ENCODE data around the gene BAZ2B. TPM values are rescaled to one million over a fixed set of nuclear protein-coding genes. Genes with fewer than 3 reads are reported as not detected.
A peak's percentile ranks its signal among the peaks of the same experiment; 100 is the strongest.

BAZ2B gene
- total and polyA plus RNA-seq, 2 experiments from 2014 or later = 51.7 to 62.9 TPM

GRCh38 chr2:159617100-159617499 is 752 bp upstream of the BAZ2B start:
- Histone ChIP-seq H3K4me3 (peak overlapping the region; percentile 54), H3K9me2 (ENCODE audit: insufficient read depth) (no peaks in the 10 kb centered on the region), H3K36me3 (ENCODE audit: insufficient read depth) (no peaks in the 10 kb centered on the region), H3K27me3 (ENCODE audit: insufficient read depth) (no peaks in the 10 kb centered on the region), H3K79me2 (replicated peaks; ENCODE audit: insufficient read depth) (peaks cover 39% of the 10 kb centered on the region), H3F3A (replicated peaks; ENCODE audit: low read depth) (no peaks in the 10 kb centered on the region), H2AFZ (no peak overlapping the region), H4K20me1 (replicated peaks; ENCODE audit: insufficient read depth) (no peaks in the 10 kb centered on the region), H3K27ac (ENCODE audit: low read depth) (peak overlapping the region; percentile 99), H3K4me1 (ENCODE audit: insufficient read depth) (peaks cover 37% of the 10 kb centered on the region), H3K4me2 (peak overlapping the region; percentile 77)
- Mint-ChIP-seq H3K4me3 (peak overlapping the region; percentile 86), H3K27ac (peak overlapping the region; percentile 100), H3K4me1 (peaks cover 35% of the 10 kb centered on the region), H3K36me3 (ENCODE audit: low read depth) (peaks cover 4% of the 10 kb centered on the region), H3K27me3 (ENCODE audit: insufficient read depth, low read depth, poor library complexity) (peaks cover 9% of the 10 kb centered on the region), H3K9me3 (no peaks in the 10 kb centered on the region)
- ATAC-seq (peak; percentile 34; the same call in 2 of the 3 replicates), DNase-seq (ENCODE audit: low spot score) (peak; percentile 36)
- peak; percentile 40; the same call in 1 of the 2 replicates for TF ChIP-seq POLR2AphosphoS5 (IDR thresholded peaks at IDR 0.05; ENCODE audit: low read depth)
- no peak for TF ChIP-seq ZNF462 (CRISPR knock-in tag; IDR thresholded peaks at IDR 0.05)

- peak; percentile 95 for DNase-seq (ENCODE audit: low spot score)
- ATAC-seq = peak; percentile 87
- Histone ChIP-seq H3K79me2 (replicated peaks; ENCODE audit: insufficient read depth) (peaks cover 54% of the 10 kb centered on the region), H3K27ac (ENCODE audit: low read depth) (peak overlapping the region; percentile 99), H3K4me2 (peak overlapping the region; percentile 77), H4K20me1 (replicated peaks; ENCODE audit: insufficient read depth) (no peaks in the 10 kb centered on the region), H3K9me2 (ENCODE audit: insufficient read depth) (no peaks in the 10 kb centered on the region), H3K27me3 (ENCODE audit: insufficient read depth) (no peaks in the 10 kb centered on the region), H3K36me3 (ENCODE audit: insufficient read depth) (no peaks in the 10 kb centered on the region), H3K4me3 (peak overlapping the region; percentile 54), H2AFZ (no peak overlapping the region), H3F3A (replicated peaks; ENCODE audit: low read depth) (no peaks in the 10 kb centered on the region), H3K4me1 (ENCODE audit: insufficient read depth) (peaks cover 43% of the 10 kb centered on the region)
- TF ChIP-seq ZNF462 (CRISPR knock-in tag; IDR thresholded peaks at IDR 0.05) = peak; percentile 38; the same call in 1 of the 2 replicates
- no peak for TF ChIP-seq ZNF114 (CRISPR knock-in tag; IDR thresholded peaks at IDR 0.05)
- TF ChIP-seq POLR2AphosphoS5 (IDR thresholded peaks at IDR 0.05; ENCODE audit: low read depth) = peak; percentile 61; the same call in 1 of the 2 replicates
- Mint-ChIP-seq H3K4me3 (peak overlapping the region; percentile 86), H3K36me3 (ENCODE audit: low read depth) (peaks cover 4% of the 10 kb centered on the region), H3K27me3 (ENCODE audit: insufficient read depth, low read depth, poor library complexity) (peaks cover 5% of the 10 kb centered on the region), H3K27ac (peak overlapping the region; percentile 100), H3K4me1 (peaks cover 36% of the 10 kb centered on the region), H3K9me3 (no peaks in the 10 kb centered on the region)
These were observed 722 bp downstream of the BAZ2B start for GRCh38 chr2:159615367-159616285.

Data from GM23338 (cell line).